NT2/D1 (cell line): ENCODE measurements around the gene RHBDF1.

ENCODE experiments used
- DNase-seq: peaks from one replicate; pipeline ENCODE4 v3.0.0-alpha.2; 2011; ENCODE audit warnings: low read depth, low spot score
- H3K27me3 ChIP-seq: 2 replicates; pipeline ENCODE4 v1.6.0; 2011; ENCODE audit warnings: mild to moderate bottlenecking; ENCODE audit not compliant: insufficient read length, insufficient read depth
- H3K36me3 ChIP-seq: 2 replicates; pipeline ENCODE4 v1.6.1; 2011; ENCODE audit warnings: mild to moderate bottlenecking, low read length, mixed read lengths; ENCODE audit not compliant: insufficient read depth, insufficient read length
- H3K4me1 ChIP-seq: 2 replicates; pipeline ENCODE4 v1.5.1; 2011; ENCODE audit not compliant: insufficient read depth, insufficient read length
- H3K4me3 ChIP-seq: 2 replicates; pipeline ENCODE4 v1.5.1; 2011; ENCODE audit warnings: low read depth; ENCODE audit not compliant: insufficient read length
- H3K9ac ChIP-seq: 2 replicates; pipeline ENCODE4 v1.6.0; 2011; ENCODE audit warnings: low read depth; ENCODE audit not compliant: insufficient read length
- H3K9me3 ChIP-seq: 2 replicates; pipeline ENCODE4 v1.5.1; 2011; ENCODE audit warnings: mild to moderate bottlenecking, low read length; ENCODE audit not compliant: insufficient read depth
- SUZ12 ChIP-seq: IDR thresholded peaks from 2 replicates; pipeline ENCODE4 v1.6.1; 2011; ENCODE audit not compliant: insufficient read length, insufficient read depth; ENCODE audit errors: extremely low read depth
- YY1 ChIP-seq: IDR thresholded peaks from 2 replicates; pipeline ENCODE4 v1.6.1; 2011; ENCODE audit not compliant: insufficient read length, insufficient read depth
- ZNF274 ChIP-seq: IDR thresholded peaks from 2 replicates; pipeline ENCODE4 v1.6.1; 2011; ENCODE audit warnings: mild to moderate bottlenecking, low read depth, low read length

RHBDF1 gene

DNA sequence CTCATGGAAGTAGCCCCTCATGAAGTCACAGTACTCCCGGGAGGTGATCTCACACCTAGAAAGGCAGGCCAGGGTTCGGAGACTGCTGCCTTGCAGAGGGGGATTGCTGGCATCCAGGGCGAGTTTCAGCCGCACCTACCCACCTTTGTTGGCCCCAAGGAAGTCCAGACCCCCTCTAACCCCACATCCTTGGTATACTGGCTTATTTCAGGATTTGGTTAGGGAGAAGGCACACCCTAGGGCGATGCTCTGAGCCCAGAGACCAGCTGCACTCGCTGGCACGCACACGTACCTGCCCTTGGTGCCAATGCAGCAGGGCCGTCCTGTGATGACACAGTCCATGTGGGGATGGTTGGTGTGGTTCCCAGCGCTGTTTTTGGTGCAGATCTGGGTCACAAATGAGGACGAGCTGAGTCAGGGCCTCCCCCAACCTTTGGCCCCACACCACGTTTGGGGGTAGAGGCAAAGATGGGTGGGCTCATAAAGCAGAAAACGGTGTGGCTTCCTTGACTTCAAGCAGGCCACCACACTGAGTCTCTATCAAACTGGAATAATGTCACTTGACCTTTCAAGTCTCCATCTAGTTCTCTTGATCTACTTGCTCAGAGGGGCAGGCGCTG is 12.9 kb downstream of the RHBDF1 start:
- Histone ChIP-seq H3K4me3 (no peak overlapping the region), H3K9ac (no peak overlapping the region), H3K4me1 (no peaks in the 10 kb centered on the region), H3K27me3 (no peaks in the 10 kb centered on the region), H3K36me3 (peaks cover 96% of the 10 kb centered on the region), H3K9me3 (no peaks in the 10 kb centered on the region)
- DNase-seq: no peak
- TF ChIP-seq ZNF274: no peak
- no peak for TF ChIP-seq SUZ12

GRCh38 chr16:58491-59439 is 13.7 kb downstream of the RHBDF1 start:
- Histone ChIP-seq H3K4me1 (no peaks in the 10 kb centered on the region), H3K36me3 (peaks cover 88% of the 10 kb centered on the region), H3K4me3 (no peak overlapping the region), H3K9ac (no peak overlapping the region), H3K9me3 (no peaks in the 10 kb centered on the region), H3K27me3 (no peaks in the 10 kb centered on the region)
- no peak for TF ChIP-seq SUZ12
- TF ChIP-seq YY1: no peak
- no peak for TF ChIP-seq ZNF274
- no peak for DNase-seq

GRCh38 chr16:57711-58110 is 14.7 kb downstream of the RHBDF1 start:
- no peaks in the 10 kb centered on the region for H3K9me3 ChIP-seq
- no peak overlapping the region for H3K4me3 ChIP-seq
- no peak overlapping the region for H3K9ac ChIP-seq
- no peak for DNase-seq
- H3K36me3 ChIP-seq: peaks cover 78% of the 10 kb centered on the region
- no peaks in the 10 kb centered on the region for H3K27me3 ChIP-seq
- TF ChIP-seq ZNF274 (no peak), SUZ12 (no peak)
- H3K4me1 ChIP-seq: no peaks in the 10 kb centered on the region

DNA sequence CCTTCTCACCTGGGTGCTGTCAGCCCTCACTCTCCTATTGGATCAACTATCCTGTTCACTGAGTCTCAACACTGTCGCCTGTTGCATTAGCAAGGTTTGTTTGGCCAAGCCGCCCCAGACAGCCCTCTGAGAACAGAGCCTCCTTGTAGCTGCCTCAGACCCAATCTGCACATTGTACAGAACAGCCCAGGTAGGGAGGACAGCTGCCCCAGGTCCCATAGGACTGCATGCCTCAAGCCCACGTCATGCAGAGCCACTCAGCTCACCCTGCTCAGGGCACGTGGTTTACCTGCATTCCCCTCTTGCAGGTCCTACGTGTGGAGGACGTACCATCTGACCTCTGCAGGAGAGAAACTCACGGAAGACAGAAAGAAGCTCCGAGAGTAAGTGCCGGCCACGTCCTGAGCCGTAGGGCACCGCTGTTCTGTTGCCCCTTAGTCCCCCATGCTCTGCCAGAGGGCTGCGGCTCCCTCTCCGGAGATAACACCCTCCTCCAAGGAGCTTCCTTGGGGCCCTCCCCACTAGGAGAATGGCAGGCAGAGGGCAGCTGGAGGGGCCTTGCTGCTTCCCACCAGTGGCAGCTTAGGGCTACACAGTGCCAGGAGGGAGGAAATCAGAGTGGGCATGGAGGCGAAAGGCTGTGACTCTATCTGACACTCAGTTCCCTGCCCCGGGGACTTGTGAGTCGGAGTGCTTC is 16.1 kb downstream of the RHBDF1 start:
- Histone ChIP-seq H3K4me3 (no peak overlapping the region), H3K36me3 (peaks cover 67% of the 10 kb centered on the region), H3K9me3 (no peaks in the 10 kb centered on the region), H3K9ac (no peak overlapping the region), H3K4me1 (no peaks in the 10 kb centered on the region), H3K27me3 (no peaks in the 10 kb centered on the region)
- no peak for DNase-seq
- TF ChIP-seq SUZ12 (no peak), ZNF274 (no peak), YY1 (no peak)

GRCh38 chr16:55571-56136 is 16.8 kb downstream of the RHBDF1 start:
- H3K4me1 ChIP-seq: no peaks in the 10 kb centered on the region
- no peak overlapping the region for H3K9ac ChIP-seq
- DNase-seq: no peak
- TF ChIP-seq ZNF274 (no peak), YY1 (no peak), SUZ12 (no peak)
- peaks cover 68% of the 10 kb centered on the region for H3K36me3 ChIP-seq
- no peaks in the 10 kb centered on the region for H3K27me3 ChIP-seq
- H3K9me3 ChIP-seq: no peaks in the 10 kb centered on the region
- H3K4me3 ChIP-seq: no peak overlapping the region

DNA sequence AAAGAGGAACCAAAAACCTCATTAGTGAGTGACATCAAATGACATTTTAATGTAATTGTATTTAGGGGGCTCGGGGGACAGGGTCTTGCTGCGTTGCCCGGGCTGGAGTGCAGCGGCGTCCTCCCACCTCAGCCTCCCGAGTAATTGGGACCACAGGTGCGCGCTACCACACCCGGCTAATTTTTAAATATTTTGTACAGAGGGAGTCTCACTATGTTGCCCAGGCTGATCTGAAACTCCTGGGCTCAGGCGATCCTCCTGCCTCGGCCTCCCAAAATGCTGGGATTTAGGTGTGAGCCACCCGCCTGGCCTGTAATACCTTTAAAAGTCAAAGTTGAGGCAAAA is 18.2 kb downstream of the RHBDF1 start:
- no peaks in the 10 kb centered on the region for H3K27me3 ChIP-seq
- no peaks in the 10 kb centered on the region for H3K9me3 ChIP-seq
- H3K4me3 ChIP-seq: peak overlapping the region; percentile 97
- H3K36me3 ChIP-seq: peaks cover 62% of the 10 kb centered on the region
- H3K9ac ChIP-seq: peak overlapping the region; percentile 98
- DNase-seq: no peak
- TF ChIP-seq YY1: no peak
- no peak for TF ChIP-seq ZNF274
- TF ChIP-seq SUZ12: no peak
- H3K4me1 ChIP-seq: no peaks in the 10 kb centered on the region
